Cerebellar nuclear complex (tissue), 1 donor: Measurements from ENCODE around the gene COA5.
"Not testable (repeated sequence)": the region's sequence is repeated elsewhere in the genome, so short reads cannot be mapped to it uniquely, and the experiment has no call there.

Experiments used
- DNase-seq, 2 experiments: peaks; one replicate each; lab custom pipeline; 2025; lab: John Stamatoyannopoulos, UW

The COA5 gene

GRCh38 chr2:98606431-98606830, 1.9 kb downstream of the COA5 start:
- no peak for DNase-seq

DNA sequence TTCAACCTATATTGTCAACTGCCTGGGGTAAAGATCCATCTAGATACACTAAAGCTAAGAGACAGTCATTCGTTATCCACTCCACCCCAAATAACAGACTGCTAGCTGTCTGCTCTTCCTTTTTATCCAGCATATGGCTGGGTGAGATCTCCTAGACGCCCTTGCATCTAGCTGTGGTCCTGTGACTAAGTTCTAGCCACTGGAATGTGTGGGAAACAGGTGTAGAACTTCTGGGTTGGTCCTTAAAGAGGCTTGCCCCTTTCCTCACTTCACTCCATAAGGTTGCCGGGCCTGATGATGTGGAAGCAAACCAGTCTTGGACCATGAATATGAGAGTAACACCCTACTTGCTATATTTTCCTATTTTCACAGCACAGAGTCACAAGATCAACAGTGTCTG, 3.2 kb downstream of the COA5 start:
- no peak for DNase-seq

DNA sequence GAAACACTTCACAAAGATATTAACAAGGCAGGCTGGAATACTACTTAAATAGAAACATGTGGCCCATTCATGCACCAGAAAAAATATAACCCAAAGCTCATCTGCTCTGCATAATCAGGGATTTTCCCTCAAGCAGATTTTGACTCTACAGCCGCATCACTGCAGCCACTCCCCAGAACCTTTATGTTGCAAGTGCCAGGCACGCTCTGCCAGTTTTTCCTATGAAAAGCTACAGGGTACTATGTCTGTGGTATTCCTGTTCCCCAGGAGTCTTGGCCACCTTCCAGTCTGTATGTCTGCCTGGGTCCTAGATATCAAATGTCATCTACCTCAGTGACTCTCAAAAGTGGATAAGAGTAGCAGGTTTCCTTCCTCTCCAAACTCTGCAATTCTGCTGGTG, 3.8 kb downstream of the COA5 start:
- no peak for DNase-seq

- DNase-seq: peak in 1 of 2 experiments; percentile 5
These were observed 6.7 kb downstream of the COA5 start for GRCh38 chr2:98601532-98602132.

DNA sequence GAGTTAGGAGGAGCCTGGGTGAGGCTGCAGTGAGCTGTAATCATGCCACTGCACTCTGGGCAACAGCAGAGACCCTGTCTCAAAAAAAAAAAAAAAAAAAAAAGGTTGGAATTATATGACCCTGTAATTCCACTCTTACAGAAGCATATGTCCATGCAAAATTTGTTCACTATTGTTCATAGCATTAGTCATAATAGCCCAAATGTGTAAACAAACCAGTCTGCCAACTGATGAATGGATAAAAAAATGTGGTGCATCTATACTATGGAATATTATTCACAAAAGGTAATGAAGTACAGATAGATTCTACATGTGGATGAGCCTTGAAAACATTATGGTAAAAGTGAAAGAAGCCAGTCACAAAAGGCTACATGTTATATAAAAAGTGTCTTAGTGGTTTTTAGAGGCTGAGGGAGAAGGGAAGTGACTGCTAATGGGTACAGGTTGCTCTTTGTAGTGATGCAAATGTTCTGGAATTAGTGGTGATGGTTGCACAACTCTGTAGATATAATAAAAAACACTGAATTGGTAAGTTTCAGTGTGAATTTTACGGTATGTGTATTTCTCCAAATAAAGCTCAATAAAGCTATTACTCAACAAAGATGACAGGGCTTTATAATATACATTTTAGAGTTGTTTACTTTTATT, 9.4 kb downstream of the COA5 start:
- DNase-seq: no peak

DNA sequence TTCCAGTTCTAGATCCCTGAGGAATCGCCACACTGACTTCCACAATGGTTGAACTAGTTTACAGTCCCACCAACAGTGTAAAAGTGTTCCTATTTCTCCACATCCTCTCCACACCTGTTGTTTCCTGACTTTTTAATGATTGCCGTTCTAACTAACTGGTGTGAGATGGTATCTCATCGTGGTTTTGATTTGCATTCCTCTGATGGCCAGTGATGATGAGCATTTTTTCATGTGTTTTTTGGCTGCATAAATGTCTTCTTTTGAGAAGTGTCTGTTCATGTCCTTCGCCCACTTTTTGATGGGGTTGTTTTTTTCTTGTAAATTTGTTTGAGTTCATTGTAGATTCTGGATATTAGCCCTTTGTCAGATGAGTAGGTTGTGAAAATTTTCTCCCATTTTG, 13.6 kb downstream of the COA5 start:
- DNase-seq: not testable (repeated sequence)

- DNase-seq: no peak
These were observed 15.7 kb downstream of the COA5 start for GRCh38 chr2:98592565-98592964.

DNA sequence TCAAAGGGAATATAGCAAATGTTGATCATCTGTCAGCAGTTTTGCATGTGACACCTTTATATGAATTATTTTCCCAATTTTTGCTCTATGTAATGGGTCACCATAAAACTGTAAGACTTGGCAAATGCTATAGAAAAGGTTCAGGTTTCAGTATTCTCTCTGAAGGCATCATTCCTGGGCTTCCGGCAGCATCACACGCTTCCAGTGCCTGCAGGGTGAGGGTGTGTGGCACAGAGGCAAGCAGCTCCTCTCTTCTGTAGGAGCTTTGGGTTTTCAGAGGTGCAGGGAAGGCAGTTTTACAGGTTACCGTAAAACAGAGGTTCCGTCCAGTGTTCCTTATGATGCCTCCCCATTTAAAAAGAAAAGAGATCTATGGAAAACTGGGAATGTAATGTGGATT, 18.8 kb downstream of the COA5 start:
- no peak for DNase-seq

DNA sequence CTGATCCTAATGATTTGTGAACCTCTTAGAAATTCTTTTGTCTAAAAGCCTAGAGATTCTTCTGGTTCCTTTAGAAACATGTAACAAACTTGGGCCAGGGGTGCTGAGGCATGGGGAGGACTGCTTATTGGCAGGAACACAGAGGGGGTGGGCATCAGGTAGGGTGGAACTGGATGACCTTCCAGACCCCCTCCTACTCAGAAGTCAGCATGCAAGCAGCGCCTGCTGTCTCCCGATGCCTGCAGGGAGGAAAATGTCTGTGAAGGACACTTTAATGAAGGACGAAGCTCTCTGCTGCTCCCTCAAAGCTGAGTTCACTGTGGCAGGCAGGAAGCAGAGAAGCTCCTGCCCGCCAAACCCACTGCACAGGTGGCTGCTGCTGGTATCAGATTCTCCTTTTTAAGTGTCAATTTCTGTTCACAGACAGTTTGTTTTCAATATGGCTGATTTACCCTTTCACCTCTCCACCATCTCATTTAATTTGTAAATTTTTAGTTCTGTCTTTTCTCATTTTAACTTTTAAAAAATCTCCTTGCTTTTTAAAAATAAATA, 19.4 kb downstream of the COA5 start:
- DNase-seq: no peak

DNA sequence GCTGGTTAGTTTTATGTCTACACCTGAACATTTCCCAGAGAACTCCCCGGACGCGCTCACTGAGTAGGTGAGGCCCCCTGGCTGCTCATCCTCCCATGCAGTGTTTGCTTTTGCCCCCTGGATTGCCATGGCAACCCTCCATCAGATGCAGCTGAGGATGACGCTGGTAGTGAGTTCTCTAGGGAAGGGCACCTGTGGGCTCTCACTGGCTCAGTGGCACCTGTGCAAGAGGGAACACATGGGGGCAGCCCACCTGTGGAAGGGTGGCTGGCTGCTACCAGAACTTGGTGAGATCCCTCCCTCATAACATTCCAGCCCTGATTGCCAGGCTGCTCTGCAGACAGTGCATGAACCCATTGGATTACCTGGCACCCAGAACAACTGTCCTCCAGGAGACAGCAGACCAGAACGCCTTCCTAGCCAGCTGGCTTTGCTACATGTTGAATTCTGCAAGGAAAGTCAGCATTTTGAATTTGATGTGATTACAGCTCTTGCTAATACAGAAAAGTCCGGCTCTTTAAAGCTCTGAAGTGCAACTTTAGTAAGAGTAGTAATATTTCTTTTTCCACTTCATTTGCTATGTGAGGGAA, 21.7 kb downstream of the COA5 start:
- DNase-seq: no peak

GRCh38 chr2:98585386-98585785, 22.9 kb downstream of the COA5 start:
- no peak for DNase-seq

GRCh38 chr2:98583816-98584618, 24.3 kb downstream of the COA5 start:
- DNase-seq: no peak

- DNase-seq: no peak
These were observed 25.0 kb downstream of the COA5 start for GRCh38 chr2:98583276-98583675.

DNA sequence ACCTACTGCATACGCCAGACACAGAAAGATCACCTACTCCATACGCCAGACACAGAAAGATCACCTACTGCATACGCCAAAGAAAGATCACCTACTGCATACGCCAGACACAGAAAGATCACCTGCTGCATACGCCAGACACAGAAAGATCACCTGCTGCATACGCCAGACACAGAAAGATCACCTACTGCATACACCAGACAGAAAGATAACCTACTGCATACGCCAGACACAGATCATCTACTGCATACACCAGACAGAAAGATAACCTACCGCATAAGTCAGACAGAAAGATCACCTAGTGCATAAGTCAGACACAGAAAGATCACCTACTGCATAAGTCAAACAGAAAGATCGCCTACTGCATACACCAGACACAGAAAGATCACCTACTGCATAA, 25.8 kb downstream of the COA5 start:
- DNase-seq: no peak

DNA sequence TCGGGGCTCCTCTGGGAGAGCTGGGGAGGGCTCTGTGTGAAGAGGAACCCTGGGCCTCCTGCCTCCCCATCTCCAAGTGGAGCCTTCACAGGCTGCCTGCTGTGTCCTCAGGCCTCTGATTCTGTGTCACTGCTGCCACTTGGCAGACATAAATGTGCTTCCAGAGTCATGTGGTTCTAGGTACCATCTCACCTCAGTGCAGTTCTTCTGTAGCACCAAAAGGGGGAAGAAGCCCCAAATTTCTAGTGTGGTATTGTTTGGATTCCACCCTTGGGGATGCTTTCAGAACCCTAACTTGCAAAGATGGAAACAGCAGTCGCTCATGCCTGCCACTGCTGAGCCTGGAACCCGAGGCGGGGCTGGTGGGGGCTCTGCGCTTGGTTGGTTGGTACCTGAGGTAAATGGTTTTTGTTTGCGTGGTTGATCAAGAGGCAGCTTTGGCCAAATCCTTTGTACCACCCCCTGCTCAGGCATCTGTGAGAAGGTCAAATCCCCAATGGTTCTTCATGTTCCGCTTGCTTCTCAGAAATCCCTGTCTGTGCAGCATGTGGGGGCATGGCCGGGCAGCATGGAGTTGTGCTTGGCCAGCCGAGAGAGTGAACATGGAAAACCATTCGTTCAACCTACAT, 27.5 kb downstream of the COA5 start:
- no peak for DNase-seq

DNA sequence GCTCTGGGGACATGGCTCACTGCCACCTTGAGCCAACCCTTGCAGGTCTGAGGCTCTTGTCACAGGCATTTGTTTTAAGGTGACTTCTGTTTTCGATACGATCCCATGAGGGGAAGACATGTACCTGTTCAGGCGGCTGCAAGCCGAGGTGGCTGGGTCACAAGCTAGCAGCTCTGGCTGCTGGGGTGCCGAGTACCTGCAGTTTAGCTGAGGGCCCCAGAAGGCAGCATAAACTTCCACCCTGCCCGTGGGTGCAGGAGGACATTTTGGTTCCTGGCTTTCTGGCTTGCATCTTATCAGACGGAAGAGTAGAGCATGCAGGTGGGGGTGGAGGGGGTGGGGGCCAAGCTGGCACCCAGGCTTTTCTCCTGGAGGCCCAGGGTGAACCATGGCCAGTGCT, 28.4 kb downstream of the COA5 start:
- DNase-seq: no peak

DNA sequence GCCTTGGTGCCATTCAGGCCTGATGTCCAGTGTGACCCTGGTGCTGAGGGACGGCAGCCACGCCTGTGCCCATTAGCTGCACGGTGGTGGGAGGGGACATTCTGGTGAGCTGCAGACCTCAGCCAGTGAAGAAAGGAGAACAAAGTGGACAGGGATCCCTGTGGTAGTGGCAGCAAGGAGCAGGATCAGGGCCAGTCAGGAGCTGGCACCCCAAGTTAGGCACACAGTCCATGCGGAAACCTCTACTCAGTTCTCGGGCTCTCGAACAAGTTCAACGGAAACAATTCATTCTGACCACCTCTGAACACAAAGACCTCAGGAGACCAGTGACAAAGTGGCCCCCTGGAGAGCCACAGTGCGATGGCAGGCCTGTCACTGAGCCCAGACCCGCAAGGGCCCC, 30.1 kb downstream of the COA5 start:
- DNase-seq: no peak

GRCh38 chr2:98577313-98577712, 31.0 kb downstream of the COA5 start:
- DNase-seq: no peak

GRCh38 chr2:98576666-98577312, 31.5 kb downstream of the COA5 start:
- no peak for DNase-seq

DNA sequence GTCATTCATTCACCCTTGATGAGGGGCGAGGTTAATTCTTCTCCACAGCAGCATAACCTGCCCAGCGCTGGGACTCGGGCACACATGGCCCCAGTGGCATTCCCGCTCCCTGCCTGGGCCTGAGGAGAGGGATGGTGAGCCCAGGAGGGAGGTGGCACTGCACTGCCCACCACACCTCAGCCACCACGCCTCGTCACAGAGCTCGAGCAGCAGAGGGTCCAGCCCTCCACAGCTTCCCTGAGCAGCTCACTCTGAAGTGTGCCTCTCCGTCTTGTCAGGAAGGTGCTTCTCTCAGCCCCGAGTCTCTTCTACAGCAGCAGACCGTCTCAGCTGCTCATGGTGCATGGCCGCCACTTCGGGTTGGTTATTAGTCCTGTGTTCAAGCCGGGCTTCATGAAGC, 34.9 kb downstream of the COA5 start:
- no peak for DNase-seq

- no peak for DNase-seq
These were observed 35.6 kb downstream of the COA5 start for GRCh38 chr2:98572676-98573075.

- DNase-seq: no peak
These were observed 36.1 kb downstream of the COA5 start for GRCh38 chr2:98572211-98572610.
